ENCODE data around the gene RELN.

DNA sequence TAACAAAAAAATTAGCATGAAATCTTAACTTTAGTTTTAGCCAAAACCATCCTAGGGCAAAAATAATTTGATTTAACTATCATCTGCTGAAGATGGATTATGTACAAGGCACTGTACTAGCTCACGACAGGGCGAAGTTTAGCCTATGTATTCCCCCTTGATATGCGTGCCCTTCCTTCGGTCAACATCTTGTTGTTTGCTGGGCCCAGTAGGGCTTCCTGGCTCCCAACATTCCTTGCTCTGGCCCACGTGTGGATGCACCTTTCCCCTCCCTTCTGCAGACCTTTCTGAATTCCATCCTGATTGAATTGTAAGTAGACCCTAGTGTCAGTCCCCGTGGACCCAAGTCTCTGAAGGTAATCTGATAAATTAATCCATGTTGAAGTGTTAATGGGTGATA lies 212.0 kb downstream of the RELN start:
- TF ChIP-seq POLR2A (IDR thresholded peaks at IDR 0.05) (no peak), POLR2AphosphoS5 (IDR thresholded peaks at IDR 0.05) (no peak)
- TF ChIP-seq, protein P1, sequence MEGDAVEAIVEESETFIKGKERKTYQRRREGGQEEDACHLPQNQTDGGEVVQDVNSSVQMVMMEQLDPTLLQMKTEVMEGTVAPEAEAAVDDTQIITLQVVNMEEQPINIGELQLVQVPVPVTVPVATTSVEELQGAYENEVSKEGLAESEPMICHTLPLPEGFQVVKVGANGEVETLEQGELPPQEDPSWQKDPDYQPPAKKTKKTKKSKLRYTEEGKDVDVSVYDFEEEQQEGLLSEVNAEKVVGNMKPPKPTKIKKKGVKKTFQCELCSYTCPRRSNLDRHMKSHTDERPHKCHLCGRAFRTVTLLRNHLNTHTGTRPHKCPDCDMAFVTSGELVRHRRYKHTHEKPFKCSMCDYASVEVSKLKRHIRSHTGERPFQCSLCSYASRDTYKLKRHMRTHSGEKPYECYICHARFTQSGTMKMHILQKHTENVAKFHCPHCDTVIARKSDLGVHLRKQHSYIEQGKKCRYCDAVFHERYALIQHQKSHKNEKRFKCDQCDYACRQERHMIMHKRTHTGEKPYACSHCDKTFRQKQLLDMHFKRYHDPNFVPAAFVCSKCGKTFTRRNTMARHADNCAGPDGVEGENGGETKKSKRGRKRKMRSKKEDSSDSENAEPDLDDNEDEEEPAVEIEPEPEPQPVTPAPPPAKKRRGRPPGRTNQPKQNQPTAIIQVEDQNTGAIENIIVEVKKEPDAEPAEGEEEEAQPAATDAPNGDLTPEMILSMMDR (IDR thresholded peaks at IDR 0.05 in 8 of 11, conservative IDR thresholded peaks at IDR 0.05 in 3 of 11), result no peak

Data from spleen (tissue), 7 donors.